ENCODE results near the gene GABBR2.

DNA sequence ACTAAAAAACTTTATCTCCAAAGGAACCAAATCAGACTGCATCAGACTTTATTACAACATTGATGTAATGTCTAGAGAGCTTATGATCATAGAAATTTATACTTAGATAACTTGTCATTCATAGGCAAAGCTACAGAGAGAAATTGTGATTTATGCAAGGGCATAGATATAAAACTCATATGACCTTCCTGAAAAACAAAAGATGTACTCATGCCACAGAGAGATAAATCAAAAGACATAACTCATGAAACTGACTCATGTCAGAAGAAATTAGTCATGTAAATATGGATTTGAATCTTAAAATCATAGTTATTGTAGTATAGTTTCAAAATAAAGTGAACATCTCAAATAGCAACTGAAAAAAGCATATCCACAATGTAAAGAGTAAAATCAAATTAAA lies 186.2 kb downstream of the GABBR2 start:
- TF ChIP-seq EZH2phosphoT487 (IDR thresholded peaks at IDR 0.05; ENCODE audit: unreplicated experiment) (no peak), POLR2AphosphoS5 (IDR thresholded peaks at IDR 0.05; ENCODE audit: low read depth) (no peak), EZH2 (IDR thresholded peaks at IDR 0.05; ENCODE audit: low read depth, unreplicated experiment) (no peak), JUNB (IDR thresholded peaks at IDR 0.05; ENCODE audit: unreplicated experiment) (no peak), CREB1 (CRISPR knock-in tag; IDR thresholded peaks at IDR 0.05; ENCODE audit: low read depth) (no peak), STAT1 (IDR thresholded peaks at IDR 0.05; ENCODE audit: unreplicated experiment) (no peak)
- TF ChIP-seq, protein P1, sequence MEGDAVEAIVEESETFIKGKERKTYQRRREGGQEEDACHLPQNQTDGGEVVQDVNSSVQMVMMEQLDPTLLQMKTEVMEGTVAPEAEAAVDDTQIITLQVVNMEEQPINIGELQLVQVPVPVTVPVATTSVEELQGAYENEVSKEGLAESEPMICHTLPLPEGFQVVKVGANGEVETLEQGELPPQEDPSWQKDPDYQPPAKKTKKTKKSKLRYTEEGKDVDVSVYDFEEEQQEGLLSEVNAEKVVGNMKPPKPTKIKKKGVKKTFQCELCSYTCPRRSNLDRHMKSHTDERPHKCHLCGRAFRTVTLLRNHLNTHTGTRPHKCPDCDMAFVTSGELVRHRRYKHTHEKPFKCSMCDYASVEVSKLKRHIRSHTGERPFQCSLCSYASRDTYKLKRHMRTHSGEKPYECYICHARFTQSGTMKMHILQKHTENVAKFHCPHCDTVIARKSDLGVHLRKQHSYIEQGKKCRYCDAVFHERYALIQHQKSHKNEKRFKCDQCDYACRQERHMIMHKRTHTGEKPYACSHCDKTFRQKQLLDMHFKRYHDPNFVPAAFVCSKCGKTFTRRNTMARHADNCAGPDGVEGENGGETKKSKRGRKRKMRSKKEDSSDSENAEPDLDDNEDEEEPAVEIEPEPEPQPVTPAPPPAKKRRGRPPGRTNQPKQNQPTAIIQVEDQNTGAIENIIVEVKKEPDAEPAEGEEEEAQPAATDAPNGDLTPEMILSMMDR (conservative IDR thresholded peaks at IDR 0.05; ENCODE audit: low read depth in 2 of 2): no peak
- TF ChIP-seq, protein P2, sequence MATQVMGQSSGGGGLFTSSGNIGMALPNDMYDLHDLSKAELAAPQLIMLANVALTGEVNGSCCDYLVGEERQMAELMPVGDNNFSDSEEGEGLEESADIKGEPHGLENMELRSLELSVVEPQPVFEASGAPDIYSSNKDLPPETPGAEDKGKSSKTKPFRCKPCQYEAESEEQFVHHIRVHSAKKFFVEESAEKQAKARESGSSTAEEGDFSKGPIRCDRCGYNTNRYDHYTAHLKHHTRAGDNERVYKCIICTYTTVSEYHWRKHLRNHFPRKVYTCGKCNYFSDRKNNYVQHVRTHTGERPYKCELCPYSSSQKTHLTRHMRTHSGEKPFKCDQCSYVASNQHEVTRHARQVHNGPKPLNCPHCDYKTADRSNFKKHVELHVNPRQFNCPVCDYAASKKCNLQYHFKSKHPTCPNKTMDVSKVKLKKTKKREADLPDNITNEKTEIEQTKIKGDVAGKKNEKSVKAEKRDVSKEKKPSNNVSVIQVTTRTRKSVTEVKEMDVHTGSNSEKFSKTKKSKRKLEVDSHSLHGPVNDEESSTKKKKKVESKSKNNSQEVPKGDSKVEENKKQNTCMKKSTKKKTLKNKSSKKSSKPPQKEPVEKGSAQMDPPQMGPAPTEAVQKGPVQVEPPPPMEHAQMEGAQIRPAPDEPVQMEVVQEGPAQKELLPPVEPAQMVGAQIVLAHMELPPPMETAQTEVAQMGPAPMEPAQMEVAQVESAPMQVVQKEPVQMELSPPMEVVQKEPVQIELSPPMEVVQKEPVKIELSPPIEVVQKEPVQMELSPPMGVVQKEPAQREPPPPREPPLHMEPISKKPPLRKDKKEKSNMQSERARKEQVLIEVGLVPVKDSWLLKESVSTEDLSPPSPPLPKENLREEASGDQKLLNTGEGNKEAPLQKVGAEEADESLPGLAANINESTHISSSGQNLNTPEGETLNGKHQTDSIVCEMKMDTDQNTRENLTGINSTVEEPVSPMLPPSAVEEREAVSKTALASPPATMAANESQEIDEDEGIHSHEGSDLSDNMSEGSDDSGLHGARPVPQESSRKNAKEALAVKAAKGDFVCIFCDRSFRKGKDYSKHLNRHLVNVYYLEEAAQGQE (IDR thresholded peaks at IDR 0.05; ENCODE audit: unreplicated experiment): no peak

All from GM23338 (cell line).